GM06990 (cell line): Measurements from ENCODE around the gene DUSP10.

ENCODE experiments used
- DNase-seq: peaks from one replicate; pipeline ENCODE4 v3.0.0-alpha.2; 2011; ENCODE audit not compliant: insufficient read length; ENCODE audit errors: extremely low read depth
- H3K27me3 ChIP-seq: replicated peaks from 2 replicates; pipeline ENCODE4 v1.6.0; 2011; ENCODE audit warnings: low read length; ENCODE audit not compliant: control insufficient read depth, insufficient read depth
- H3K36me3 ChIP-seq: 2 replicates; pipeline ENCODE4 v1.5.1; 2011; ENCODE audit warnings: low read length; ENCODE audit not compliant: control insufficient read depth, insufficient read depth
- H3K4me3 ChIP-seq: replicated peaks from 2 replicates; pipeline ENCODE4 v1.5.1; 2011; ENCODE audit warnings: low read depth, mild to moderate bottlenecking, control low read depth, low read length
- CTCF ChIP-seq: IDR thresholded peaks from 2 replicates; pipeline ENCODE4 v1.5.1; 2011; ENCODE audit warnings: low read length, control low read depth, mild to moderate bottlenecking, inconsistent platforms; ENCODE audit not compliant: insufficient read depth, poor library complexity, severe bottlenecking

Gene DUSP10

GRCh38 chr1:221714227-221715152, 27.4 kb downstream of the DUSP10 start:
- TF ChIP-seq CTCF, result no peak
- no peak for DNase-seq
- peaks cover 1% of the 10 kb centered on the region for H3K36me3 ChIP-seq
- no peaks in the 10 kb centered on the region for H3K27me3 ChIP-seq
- no peak overlapping the region for H3K4me3 ChIP-seq

- Histone ChIP-seq H3K27me3 (no peaks in the 10 kb centered on the region), H3K4me3 (no peak overlapping the region), H3K36me3 (no peaks in the 10 kb centered on the region; the same call in 1 of the 2 replicates)
- DNase-seq, result peak; percentile 58
- no peak for TF ChIP-seq CTCF
These were observed 29.0 kb downstream of the DUSP10 start for GRCh38 chr1:221712776-221713431.

- TF ChIP-seq CTCF, result no peak
- no peak overlapping the region for H3K4me3 ChIP-seq
- no peaks in the 10 kb centered on the region for H3K27me3 ChIP-seq
- peak; percentile 62 for DNase-seq
- no peaks in the 10 kb centered on the region; the same call in 1 of the 2 replicates for H3K36me3 ChIP-seq
These were observed 29.6 kb downstream of the DUSP10 start for GRCh38 chr1:221712198-221712684.

- no peak overlapping the region for H3K4me3 ChIP-seq
- no peak for TF ChIP-seq CTCF
- H3K36me3 ChIP-seq, result no peaks in the 10 kb centered on the region; the same call in 1 of the 2 replicates
- no peak for DNase-seq
- no peaks in the 10 kb centered on the region for H3K27me3 ChIP-seq
These were observed 30.2 kb downstream of the DUSP10 start for GRCh38 chr1:221711656-221712055.

GRCh38 chr1:221711063-221711577, 30.8 kb downstream of the DUSP10 start:
- Histone ChIP-seq H3K27me3 (no peaks in the 10 kb centered on the region), H3K36me3 (peaks cover under 1% of the 10 kb centered on the region), H3K4me3 (no peak overlapping the region)
- no peak for DNase-seq
- TF ChIP-seq CTCF, result no peak
